ENCODE data around the gene POLE4.
A peak's percentile ranks its signal among the peaks of the same experiment; 100 is the strongest.

POLE4 gene

DNA sequence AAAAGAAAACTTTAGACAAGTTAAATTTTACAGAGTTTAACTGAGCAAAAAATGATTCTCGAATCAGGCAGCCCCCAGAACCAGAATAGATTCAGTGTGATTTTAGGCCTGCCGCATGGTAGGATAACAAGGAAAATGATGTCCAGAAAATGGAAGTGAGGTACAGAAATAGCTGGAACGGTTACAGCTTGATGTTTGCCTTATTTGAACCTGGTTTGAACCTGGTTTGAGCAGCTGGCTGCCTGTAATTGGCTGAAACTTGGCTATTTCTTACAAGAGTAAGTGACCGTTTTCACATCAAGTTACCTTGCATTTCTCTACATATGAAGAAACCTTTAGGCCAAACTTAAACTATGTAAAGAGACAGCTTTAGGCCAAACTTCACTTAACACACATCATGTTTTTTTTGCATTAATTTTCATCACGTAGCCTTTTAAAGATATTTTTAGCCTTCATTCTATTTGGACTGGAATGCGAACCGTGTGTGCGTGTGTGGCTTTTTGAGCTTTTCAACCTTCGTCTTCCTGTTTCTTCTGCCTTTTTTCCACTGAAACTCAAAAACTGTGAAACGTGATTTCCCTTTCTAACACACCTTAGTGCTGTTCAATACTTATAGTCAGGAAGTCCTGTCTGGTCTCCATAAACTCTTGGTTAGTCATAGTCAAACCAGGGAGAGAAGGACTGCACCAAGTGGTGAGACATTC, 4.5 kb upstream of the POLE4 start:
- Histone ChIP-seq H3K27ac (ENCODE audit: extremely low read depth, low read depth, low read length) (no peak overlapping the region), H3K4me1 (ENCODE audit: control insufficient read depth, insufficient read depth, low read length) (no peaks in the 10 kb centered on the region), H3K4me3 (ENCODE audit: low read depth, low read length) (no peak overlapping the region), H3K9me3 (ENCODE audit: control insufficient read depth, insufficient read depth, low read depth, low read length) (no peaks in the 10 kb centered on the region), H3K36me3 (ENCODE audit: control insufficient read depth in 2 of 2, insufficient read depth in 1 of 2, low read length in 2 of 2) (no peaks in the 10 kb centered on the region)
- POLR2A ChIA-PET, result no interaction called here
- CTCF ChIA-PET, result interaction anchor here (0.6 kb wide), 3 partner anchors 10 to 722 kb away, joined by 3 to 8 read pairs (median 5); no protein-coding TSS in a partner anchor
- TF ChIP-seq ZNF530 (tag by site-specific recombination; IDR thresholded peaks at IDR 0.05; ENCODE audit: low read depth) (no peak), KLF9 (tag by site-specific recombination; IDR thresholded peaks at IDR 0.05; ENCODE audit: low read depth) (no peak), ZNF571 (tag by site-specific recombination; IDR thresholded peaks at IDR 0.05) (no peak), ZNF37A (tag by site-specific recombination; IDR thresholded peaks at IDR 0.05) (no peak), OSR2 (tag by site-specific recombination; IDR thresholded peaks at IDR 0.05) (no peak), ZBTB11 (tag by site-specific recombination; conservative IDR thresholded peaks at IDR 0.05; ENCODE audit: low read depth) (no peak), ZNF549 (tag by site-specific recombination; IDR thresholded peaks at IDR 0.05) (no peak), ZNF529 (tag by site-specific recombination; IDR thresholded peaks at IDR 0.05; ENCODE audit: insufficient replicate concordance) (no peak), GFI1B (tag by site-specific recombination; IDR thresholded peaks at IDR 0.05) (no peak), ZNF311 (tag by site-specific recombination; IDR thresholded peaks at IDR 0.05; ENCODE audit: borderline replicate concordance) (no peak)
- TF ChIP-seq, protein P1, sequence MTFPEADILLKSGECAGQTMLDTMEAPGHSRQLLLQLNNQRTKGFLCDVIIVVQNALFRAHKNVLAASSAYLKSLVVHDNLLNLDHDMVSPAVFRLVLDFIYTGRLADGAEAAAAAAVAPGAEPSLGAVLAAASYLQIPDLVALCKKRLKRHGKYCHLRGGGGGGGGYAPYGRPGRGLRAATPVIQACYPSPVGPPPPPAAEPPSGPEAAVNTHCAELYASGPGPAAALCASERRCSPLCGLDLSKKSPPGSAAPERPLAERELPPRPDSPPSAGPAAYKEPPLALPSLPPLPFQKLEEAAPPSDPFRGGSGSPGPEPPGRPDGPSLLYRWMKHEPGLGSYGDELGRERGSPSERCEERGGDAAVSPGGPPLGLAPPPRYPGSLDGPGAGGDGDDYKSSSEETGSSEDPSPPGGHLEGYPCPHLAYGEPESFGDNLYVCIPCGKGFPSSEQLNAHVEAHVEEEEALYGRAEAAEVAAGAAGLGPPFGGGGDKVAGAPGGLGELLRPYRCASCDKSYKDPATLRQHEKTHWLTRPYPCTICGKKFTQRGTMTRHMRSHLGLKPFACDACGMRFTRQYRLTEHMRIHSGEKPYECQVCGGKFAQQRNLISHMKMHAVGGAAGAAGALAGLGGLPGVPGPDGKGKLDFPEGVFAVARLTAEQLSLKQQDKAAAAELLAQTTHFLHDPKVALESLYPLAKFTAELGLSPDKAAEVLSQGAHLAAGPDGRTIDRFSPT (tag by site-specific recombination; IDR thresholded peaks at IDR 0.05), result no peak

DNA sequence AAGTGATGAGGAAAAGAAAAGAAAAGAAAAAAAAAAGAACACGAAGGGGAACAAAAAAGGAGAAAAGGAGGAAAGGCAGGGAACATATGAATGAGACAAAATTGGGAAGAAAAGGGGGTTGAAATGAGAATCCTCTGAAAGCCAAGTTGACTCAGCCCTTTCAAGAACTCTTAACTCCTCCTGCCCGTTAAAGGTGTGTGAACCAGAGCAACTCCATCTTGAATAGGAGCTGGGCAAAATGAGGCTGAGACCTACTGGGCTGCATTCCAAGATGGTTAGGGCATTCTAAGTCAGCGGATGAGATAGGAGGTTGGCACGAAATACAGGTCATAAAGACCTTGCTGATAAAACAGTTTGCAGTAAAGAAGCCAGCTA, 4.0 kb upstream of the POLE4 start:
- Histone ChIP-seq H3K4me1 (ENCODE audit: control insufficient read depth, insufficient read depth, low read length) (no peaks in the 10 kb centered on the region), H3K4me3 (ENCODE audit: low read depth, low read length) (no peak overlapping the region), H3K9me3 (ENCODE audit: control insufficient read depth, insufficient read depth, low read depth, low read length) (no peaks in the 10 kb centered on the region), H3K27ac (ENCODE audit: extremely low read depth, low read depth, low read length) (no peak overlapping the region), H3K36me3 (ENCODE audit: control insufficient read depth in 2 of 2, insufficient read depth in 1 of 2, low read length in 2 of 2) (no peaks in the 10 kb centered on the region)
- ChIA-PET CTCF (interaction anchor here (0.6 kb wide), 1 partner anchor 10 kb away, joined by 8 read pairs; no protein-coding TSS in a partner anchor), POLR2A (no interaction called here)
- TF ChIP-seq, protein P2, sequence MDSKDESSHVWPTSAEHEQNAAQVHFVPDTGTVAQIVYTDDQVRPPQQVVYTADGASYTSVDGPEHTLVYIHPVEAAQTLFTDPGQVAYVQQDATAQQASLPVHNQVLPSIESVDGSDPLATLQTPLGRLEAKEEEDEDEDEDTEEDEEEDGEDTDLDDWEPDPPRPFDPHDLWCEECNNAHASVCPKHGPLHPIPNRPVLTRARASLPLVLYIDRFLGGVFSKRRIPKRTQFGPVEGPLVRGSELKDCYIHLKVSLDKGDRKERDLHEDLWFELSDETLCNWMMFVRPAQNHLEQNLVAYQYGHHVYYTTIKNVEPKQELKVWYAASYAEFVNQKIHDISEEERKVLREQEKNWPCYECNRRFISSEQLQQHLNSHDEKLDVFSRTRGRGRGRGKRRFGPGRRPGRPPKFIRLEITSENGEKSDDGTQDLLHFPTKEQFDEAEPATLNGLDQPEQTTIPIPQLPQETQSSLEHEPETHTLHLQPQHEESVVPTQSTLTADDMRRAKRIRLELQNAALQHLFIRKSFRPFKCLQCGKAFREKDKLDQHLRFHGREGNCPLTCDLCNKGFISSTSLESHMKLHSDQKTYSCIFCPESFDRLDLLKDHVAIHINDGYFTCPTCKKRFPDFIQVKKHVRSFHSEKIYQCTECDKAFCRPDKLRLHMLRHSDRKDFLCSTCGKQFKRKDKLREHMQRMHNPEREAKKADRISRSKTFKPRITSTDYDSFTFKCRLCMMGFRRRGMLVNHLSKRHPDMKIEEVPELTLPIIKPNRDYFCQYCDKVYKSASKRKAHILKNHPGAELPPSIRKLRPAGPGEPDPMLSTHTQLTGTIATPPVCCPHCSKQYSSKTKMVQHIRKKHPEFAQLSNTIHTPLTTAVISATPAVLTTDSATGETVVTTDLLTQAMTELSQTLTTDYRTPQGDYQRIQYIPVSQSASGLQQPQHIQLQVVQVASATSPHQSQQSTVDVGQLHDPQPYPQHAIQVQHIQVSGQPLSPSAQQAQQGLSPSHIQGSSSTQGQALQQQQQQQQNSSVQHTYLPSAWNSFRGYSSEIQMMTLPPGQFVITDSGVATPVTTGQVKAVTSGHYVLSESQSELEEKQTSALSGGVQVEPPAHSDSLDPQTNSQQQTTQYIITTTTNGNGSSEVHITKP (tag by site-specific recombination; IDR thresholded peaks at IDR 0.05), result peak; percentile 18; the same call in 1 of the 2 replicates
- TF ChIP-seq ZNF701 (tag by site-specific recombination; IDR thresholded peaks at IDR 0.05), result no peak
- TF ChIP-seq ZFP3 (tag by site-specific recombination; IDR thresholded peaks at IDR 0.05; ENCODE audit: low read depth), result no peak
- no peak for TF ChIP-seq PRDM1 (tag by site-specific recombination; IDR thresholded peaks at IDR 0.05)

Measured in HEK293 (cell line).